GM23338 (cell line): Measurements from ENCODE around the gene KIFC3.

ENCODE experiments used
- CREB1 ChIP-seq: fragments of 250-450 bp; sonication (Bioruptor Pico); IDR thresholded peaks from 2 replicates; pipeline ENCODE4 v1.5.0; 2020; ENCODE audit warnings: low read depth, mild to moderate bottlenecking, moderate library complexity
- CTCF ChIP-seq, 2 experiments: fragments of 200-600 bp in 1 of 2; sonication (generic) in 1 of 2; conservative IDR thresholded peaks; 2 replicates each; pipeline versions ENCODE4 v1.5.1 to v1.6.1; 2016 to 2017; ENCODE audit warnings: antibody characterized with exemption in 2 of 2, low read depth in 2 of 2, mild to moderate bottlenecking in 2 of 2, moderate library complexity in 1 of 2
- EZH2 ChIP-seq: fragments of 200-600 bp; sonication (generic); IDR thresholded peaks from one replicate; pipeline ENCODE4 v1.8.0; 2017; ENCODE audit warnings: antibody characterized with exemption, mild to moderate bottlenecking, low read depth; ENCODE audit not compliant: unreplicated experiment
- EZH2phosphoT487 ChIP-seq: fragments of 200-600 bp; sonication (generic); IDR thresholded peaks from one replicate; pipeline ENCODE4 v1.8.1; 2018; ENCODE audit warnings: antibody characterized with exemption; ENCODE audit not compliant: unreplicated experiment
- JUNB ChIP-seq: IDR thresholded peaks from one replicate; pipeline ENCODE4 v1.6.1; 2016; ENCODE audit warnings: antibody characterized with exemption; ENCODE audit not compliant: unreplicated experiment
- POLR2AphosphoS5 ChIP-seq: IDR thresholded peaks from 2 replicates; pipeline ENCODE4 v1.6.1; 2016; ENCODE audit warnings: antibody characterized with exemption, low read depth

GRCh38 chr16:57797526-57798266 is 4.6 kb downstream of the KIFC3 start:
- TF ChIP-seq CTCF (conservative IDR thresholded peaks at IDR 0.05; ENCODE audit: low read depth in 2 of 2) = no peak
- TF ChIP-seq JUNB = no peak
- no peak for TF ChIP-seq EZH2
- no peak for TF ChIP-seq CREB1 (CRISPR knock-in tag)
- TF ChIP-seq EZH2phosphoT487 = no peak
- no peak for TF ChIP-seq POLR2AphosphoS5
